GM19467 (cell line): ENCODE measurements around the gene SAP25.
"Not testable (repeated sequence)": the region's sequence is repeated elsewhere in the genome, so short reads cannot be mapped to it uniquely, and the experiment has no call there.

Source experiments
- ATAC-seq: cut with Tn5 transposase; IDR thresholded peaks from one replicate; pipeline ENCODE4 v1.9.1; 2021; ENCODE audit warnings: mild to moderate bottlenecking, moderate library complexity; ENCODE audit not compliant: unreplicated experiment

The SAP25 gene

GRCh38 chr7:100576384-100576993 is 2.8 kb upstream of the SAP25 start:
- no peak for ATAC-seq

DNA sequence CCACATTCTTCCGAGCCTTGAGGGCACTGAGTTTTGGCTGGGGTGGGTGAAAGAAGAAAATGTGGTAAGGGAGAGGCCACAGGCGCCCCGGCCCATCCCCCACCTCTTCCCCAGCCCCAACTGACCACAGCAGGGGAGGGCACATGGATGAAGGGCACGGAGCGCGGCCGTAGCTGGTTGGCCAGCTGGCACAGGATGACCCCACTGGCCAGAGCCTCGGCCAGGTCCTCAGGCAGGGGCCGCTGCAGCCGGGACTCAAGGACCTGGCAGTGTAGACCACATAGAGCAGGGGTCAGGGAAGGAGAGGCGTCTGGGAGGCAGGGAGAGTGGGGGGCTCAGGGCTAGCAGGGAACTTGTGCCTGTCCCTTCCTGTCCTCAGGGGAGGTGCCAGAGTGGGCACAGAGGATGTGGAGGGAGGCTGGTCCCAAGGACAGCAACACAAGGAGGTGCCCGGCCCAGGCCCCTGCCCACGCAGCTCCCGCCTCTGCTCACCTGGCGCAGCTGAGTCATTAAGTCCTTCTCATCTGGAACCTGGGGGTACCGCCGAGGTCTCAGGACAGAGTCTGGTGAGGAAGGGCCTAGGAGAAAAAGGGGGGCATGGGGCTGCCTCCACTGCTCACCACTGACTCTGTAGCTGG is 2.2 kb upstream of the SAP25 start:
- ATAC-seq = no peak

DNA sequence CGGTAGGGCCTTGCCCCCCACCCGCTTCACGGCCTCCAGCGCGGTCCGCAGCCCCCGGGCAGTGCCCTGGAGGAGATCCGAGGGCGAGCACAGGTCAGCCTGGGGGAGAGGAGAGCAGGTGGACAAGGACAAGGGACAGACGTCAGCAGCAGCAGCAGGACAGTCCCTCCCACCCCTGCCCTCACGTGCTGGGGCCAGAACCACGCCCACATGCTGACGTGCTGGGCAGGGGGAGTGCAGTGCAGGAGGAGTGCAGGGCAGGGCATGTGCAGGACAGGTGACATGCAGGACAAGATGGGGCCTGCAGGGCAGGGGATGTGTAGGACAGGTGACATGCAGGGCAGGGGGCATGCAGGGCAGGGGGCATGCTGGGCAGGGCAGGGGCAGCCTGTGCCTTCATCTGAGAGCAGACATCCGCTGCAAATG is 1.5 kb upstream of the SAP25 start:
- no peak for ATAC-seq

- ATAC-seq = no peak
These were observed 884 bp upstream of the SAP25 start for GRCh38 chr7:100574362-100575205.

DNA sequence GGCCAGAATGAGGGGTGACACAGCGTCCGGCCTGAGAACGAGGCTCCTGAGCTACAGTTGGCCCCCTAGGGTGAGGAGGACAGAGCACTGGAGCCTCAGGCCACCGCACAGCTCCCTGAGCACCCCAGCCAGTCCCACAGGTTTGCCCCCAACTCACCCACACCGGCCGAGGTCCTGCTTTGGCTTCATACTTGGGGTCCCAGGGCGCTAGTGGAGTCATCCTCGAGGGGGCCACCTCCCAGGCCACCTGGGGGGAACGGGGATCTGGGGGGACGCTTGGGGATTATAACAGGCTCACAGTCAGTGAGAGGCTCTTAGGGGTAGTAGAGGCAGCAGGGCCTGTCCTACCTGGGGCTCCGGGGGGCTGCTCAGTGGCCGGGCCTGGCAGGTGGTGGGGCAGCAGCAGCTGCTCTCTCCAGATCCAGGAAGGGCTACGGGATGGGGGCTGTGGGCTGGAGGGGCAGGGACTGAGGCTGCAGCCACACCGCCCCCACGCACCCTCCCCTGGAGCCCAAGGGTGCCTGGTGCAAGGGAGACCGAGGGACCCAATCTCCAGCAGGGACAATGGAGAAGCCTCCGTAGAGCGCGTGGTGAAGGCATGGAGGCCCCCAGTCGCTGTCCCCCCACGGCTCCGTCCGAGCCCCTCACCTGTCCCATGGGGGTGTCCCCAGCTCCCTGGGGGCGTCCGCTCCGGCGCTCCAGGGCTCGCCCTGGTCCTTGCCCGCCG is 588 bp downstream of the SAP25 start:
- ATAC-seq = no peak

DNA sequence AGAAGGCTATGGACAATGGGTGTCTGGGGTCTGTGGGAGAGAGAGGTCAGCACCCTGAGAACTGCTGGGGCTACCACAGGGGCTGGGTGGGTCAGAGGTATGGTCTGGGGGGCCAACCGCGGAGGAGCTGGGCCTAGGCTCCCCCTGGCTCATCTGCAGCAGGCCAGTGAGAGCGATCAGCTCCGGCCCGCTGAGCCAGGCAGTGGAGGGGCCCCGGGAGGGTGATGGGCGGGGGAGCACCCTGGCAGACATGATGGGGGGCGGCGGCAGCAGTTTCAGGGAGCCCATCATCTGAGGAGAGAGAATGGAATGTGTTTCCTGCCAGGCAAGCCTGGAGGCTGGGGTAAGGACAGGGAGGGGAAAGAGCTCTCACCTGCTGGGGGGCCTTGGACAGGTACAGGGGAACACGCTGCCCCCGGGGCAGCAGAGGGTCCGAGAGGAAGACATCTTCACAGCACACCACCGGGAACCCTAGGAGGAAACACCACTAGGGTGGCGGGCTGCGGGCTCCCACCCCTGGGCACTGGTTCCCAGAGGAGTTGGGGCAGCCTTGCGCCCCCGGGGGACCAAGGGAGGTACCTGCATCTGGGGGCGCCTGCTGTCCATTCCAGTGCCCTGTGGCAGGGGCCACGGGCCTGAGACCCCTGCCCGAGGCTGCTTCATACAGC is 1.3 kb downstream of the SAP25 start:
- ATAC-seq = no peak

DNA sequence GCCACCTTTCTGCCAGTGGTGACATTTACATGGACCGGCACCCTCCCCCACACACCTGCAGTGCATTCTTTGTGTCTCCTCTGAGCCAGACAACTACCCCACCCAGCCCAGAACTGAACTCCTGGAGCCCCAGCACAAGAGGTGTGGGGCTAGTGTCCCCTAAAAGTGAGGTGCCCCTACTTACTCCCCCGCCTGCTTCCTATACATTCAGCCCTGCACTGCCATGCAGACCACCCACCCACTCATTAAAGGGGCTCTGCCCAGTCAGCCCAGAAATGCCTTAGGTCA is 1.9 kb downstream of the SAP25 start:
- no peak for ATAC-seq

- ATAC-seq = no peak
These were observed 2.5 kb downstream of the SAP25 start for GRCh38 chr7:100570954-100571828.

DNA sequence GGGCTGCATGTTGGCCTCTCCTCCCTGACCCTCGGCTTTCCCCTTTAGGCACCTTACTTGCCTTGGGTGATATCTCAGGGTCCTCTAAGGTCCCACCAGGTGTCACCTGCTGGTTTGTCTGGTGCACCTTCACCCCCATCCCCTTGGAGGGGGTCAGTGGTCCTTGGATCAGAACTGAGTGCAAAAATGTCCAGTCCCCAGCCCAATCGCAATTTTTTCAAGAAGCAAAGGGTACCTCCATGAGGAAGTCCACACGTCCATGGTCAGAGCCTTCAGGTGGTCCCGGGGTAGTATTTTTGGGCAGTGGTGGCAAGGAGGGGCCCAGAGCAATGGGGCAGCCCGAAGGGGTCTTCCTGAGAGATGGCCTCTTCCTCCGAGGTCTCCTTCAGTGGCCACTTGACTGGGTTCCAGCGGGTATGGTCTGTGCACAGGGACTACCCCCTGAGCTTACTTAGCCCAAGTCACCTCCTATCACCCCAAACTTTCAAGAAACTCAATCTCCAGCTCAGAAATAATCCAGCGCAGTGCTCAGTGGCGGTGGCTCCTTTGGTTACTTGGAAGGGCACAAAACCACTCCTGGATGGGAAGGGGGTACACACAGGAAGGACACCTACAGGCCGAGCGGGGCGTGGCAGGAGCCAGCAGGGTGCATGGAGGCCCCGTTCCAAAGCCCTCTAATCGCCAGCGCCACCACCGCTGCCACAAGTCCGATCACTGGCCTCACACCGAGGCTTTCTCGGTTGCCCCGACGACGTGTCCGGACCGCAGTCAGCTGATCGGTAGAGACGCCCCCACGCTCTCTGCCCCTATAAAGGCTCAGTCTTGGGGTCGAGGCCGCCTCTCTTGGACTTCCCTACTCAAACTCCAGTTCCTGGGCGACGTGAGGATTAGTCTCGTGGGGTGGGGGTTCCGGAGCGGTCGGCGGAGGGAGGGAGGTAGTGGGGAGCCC is 4.5 kb downstream of the SAP25 start:
- no peak for ATAC-seq

GRCh38 chr7:100568176-100568895 is 5.4 kb downstream of the SAP25 start:
- no peak for ATAC-seq

DNA sequence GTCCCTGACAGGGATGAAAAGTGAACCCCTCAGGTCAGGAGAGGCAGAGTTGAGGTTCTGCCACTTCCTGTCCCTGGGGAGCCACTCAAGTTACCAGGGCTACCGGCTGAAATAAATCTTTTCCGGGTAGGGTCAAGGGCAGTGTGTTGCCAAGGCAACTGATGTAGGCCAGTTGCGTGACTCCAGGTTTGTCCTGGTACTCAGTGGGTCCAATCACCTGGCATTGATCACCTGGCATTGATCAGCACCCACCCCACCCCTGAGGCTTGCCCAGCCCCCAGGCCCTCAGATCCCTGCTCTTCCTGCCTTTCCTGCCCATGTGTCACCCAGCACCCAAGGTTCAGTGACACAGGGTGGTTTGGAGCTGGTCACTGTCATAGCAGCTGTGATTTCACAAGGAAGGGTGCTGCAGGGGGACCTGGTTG is 5.9 kb downstream of the SAP25 start:
- no peak for ATAC-seq

DNA sequence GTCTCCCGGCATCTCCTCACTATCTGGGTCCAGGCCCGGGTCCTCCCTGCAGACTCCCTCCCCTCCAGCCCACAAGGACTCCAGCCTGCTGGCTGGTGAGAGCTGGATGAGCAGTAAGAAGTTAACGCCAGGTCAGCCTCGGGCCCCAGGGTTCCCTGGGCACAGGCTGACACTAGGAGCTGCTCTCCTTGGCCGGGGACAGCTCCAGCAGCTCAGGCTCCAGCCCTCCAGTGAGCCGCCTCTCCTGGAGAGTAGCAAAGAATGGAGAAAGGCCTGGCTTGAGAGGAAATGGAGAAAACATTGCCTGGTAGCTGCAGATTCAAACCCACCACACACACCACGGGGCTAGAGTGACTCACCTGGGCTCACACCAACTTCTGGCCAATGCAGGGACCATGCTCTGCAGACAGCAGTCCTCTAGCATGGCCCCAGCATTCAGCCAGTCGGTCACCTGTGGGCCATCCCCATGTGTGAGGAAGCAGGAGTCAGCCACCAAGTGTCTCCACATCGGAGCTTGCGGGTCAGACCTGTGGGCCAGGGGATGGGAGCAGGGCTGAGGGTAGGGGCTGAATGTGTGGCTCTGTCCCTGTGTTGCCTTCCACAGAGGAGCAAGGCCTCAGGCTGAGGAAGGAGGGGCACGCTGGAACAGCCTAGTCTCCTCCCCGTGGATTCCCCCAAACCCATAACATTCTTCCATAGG is 6.5 kb downstream of the SAP25 start:
- no peak for ATAC-seq

- ATAC-seq = no peak
These were observed 7.6 kb downstream of the SAP25 start for GRCh38 chr7:100566018-100566531.

DNA sequence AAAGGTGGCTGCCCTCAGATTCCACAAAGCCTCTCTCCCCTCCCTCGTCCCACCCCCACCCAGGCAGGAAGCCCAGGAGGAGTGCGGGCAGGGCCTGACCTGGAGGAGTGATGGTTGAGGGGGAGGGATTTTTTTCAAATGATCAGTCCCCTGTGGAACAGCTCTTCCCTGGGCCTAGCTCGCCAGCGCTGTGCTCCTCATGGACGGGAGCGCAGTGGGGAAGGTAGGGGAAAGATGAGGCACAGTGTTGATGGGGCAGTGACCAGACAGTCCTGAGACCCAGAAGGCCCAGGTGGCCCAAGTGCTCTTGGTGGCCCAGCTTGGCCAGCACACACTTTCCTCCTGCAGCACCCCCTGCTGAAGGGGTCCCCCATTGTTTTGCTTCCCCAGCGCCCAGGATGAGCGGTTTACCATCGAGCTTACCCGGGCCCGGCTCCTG is 8.5 kb downstream of the SAP25 start:
- no peak for ATAC-seq

GRCh38 chr7:100564405-100564804 is 9.3 kb downstream of the SAP25 start:
- not testable (repeated sequence) for ATAC-seq

- no peak for ATAC-seq
These were observed 9.8 kb downstream of the SAP25 start for GRCh38 chr7:100563809-100564400.

GRCh38 chr7:100563100-100563564 is 10.6 kb downstream of the SAP25 start:
- no peak for ATAC-seq
